COR-L47 (cell line): ENCODE results near the gene PRIMPOL.
"Not testable (repeated sequence)": the region's sequence is repeated elsewhere in the genome, so short reads cannot be mapped to it uniquely, and the experiment has no call there.

Experiments used
- DNase-seq: peaks from one replicate; lab custom pipeline; 2025; lab: John Stamatoyannopoulos, UW

The PRIMPOL gene

DNA sequence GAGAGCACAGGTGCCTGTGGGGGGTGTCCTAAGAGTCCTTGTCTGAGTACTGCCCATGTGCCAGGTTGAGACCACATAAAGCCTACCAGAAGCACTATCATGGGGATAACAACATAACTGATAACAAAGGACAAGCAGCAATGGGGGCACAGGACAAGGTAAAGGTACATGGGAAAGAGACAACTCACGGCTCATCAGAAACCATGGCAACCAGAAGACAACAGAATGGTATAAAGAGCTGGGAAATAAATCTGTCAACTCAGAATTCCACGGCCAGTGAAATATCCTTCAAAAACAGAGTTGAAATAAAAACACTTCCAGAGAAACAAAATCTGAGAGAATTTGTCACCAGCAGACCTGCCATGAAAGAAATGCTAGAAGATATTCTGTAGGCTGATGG is 64.3 kb downstream of the PRIMPOL start:
- DNase-seq: no peak

GRCh38 chr4:184715526-184715925 is 66.0 kb downstream of the PRIMPOL start:
- no peak for DNase-seq

DNA sequence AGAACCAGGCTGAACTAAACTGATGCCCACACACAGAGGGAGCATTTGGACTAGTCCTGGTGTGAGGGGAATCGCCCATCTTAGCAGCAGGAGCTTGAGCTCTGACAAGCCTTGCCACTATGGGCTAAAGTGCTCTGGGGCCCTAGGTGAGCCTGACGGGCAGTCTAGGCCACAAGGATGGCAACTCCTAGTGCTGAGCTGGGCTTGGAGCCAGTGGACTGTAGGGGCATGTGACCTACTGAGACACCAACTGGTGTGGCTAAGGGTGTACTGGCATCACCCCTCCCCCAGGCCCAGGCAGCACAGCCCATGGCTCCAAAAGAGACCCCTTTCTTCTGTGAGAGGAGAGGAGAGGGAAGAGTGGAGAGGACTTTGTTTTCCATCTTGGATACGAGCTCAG is 69.9 kb downstream of the PRIMPOL start:
- DNase-seq: no peak

GRCh38 chr4:184721254-184721653 is 71.7 kb downstream of the PRIMPOL start:
- DNase-seq: no peak

GRCh38 chr4:184722798-184723197 is 73.3 kb downstream of the PRIMPOL start:
- no peak for DNase-seq

DNA sequence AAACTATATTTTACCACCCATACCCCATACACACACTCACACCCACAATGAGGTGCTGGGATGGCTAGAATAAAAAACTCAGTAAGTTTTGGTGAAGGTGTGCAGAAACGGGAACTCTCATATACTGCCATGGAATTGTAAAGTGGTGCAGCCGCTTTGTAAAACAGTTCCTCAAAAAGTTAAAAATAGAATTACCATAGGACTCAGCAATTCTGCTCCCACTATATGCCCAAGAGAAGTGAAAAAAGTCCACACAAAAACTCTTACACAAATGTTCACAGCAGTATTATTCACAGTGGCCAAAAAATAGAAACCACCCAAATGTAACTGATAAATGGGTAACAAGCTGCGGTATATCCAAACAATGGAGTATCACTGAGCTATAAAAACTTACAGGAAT is 77.9 kb downstream of the PRIMPOL start:
- no peak for DNase-seq

DNA sequence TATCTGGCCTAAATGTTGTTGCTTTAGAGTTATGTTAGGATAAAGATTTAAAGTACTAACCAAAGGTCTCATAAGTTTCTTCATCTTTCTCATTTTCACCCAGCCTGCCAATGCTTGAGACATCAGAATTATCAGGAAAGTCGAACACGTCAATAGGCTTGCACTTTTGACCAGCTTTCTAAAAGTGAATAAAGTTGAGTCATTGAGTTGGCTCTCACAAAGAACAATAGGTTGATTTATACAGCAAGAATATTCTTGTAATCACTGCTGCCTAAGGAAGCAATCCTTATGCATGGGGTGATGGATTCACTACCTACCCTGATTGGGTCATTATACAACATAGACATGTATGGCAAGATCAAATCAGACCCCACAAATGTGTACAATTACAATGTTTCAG is 79.3 kb downstream of the PRIMPOL start:
- DNase-seq: no peak

- DNase-seq: no peak
These were observed 80.4 kb downstream of the PRIMPOL start for GRCh38 chr4:184729946-184730345.

DNA sequence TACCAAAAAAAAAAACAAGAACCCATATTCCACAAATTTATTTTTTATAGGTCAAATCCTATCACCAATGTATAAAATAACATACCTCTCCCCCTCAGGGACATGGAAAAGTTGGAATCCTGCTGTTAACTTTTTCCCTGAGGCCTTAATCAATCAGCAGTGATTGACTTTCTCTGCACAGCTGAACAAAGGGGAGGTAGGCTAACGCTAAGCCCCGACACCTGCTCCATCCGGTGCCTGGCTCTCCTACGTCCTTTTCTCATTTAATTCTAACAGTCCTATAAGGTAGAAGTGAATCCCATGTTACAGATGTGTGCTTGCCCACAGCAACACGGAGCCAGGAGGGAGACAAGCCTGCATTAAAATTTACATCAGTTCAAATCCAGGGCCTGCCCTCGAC is 81.5 kb downstream of the PRIMPOL start:
- no peak for DNase-seq

DNA sequence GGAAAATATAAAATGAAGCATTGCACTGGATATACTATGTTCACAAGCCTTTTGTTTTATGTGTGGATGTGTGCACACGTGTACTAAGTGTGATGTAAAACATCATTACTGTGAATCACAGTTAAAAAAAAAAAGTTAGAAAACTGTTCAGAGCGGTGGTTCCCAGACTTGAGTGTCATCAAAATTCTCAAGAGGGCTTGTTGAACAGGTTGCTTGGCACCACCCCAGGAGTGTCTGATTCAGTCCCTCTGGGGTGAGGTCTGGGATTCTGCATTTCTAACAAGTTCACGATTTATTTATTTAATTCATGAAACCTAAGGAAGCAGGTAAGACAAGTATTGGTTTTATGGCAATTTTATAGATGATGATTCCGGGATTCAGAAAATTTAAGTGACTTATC is 82.6 kb downstream of the PRIMPOL start:
- no peak for DNase-seq

DNA sequence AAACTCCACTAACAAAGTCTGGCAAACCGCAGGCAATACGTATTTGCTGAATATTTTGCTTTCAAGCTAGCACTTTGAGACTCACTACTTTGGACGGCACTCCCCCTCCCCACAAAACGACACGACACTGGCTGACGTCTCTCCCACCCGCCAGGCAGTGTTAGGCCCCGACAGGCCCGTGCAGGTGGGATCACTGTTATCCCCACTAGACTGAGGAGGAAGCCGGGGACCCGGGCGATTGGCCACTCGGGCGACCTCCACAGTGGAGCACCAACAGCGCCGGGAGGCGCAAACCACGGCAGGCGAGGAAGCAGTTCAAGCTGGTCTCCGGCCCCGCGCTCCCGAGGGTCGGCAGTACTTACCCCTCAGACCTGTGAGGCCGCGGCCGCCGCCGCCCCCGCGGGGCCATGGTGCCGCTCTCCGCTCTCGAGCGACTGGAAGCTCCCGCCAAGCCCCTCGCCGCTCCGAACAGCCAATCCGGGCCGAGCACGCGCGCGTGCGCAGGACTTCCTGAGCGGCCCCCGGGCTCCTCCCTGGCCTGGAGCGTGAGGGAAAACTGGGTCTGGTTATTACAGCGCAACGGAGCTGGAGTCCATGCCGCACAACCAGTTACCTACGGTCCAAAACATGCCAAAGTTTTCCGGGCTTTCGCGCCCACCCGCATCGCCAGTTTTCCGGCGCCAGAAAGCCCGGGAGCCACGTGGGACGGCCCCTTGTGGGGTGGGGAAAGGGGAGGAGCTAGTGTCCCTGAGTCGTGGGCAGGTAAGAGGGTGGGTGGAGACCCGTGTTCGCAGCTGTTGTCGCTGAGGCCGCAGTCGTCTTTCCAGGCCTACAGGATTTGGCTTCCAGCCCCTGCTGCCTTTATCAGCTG is 84.4 kb downstream of the PRIMPOL start, which contains the start of gene CENPU:
TSS of gene CENPU (minus strand) at position 443 of the 871 bp plus-strand sequence. CDS start at position 409, 34 bp downstream.
- peak; percentile 99 for DNase-seq

DNA sequence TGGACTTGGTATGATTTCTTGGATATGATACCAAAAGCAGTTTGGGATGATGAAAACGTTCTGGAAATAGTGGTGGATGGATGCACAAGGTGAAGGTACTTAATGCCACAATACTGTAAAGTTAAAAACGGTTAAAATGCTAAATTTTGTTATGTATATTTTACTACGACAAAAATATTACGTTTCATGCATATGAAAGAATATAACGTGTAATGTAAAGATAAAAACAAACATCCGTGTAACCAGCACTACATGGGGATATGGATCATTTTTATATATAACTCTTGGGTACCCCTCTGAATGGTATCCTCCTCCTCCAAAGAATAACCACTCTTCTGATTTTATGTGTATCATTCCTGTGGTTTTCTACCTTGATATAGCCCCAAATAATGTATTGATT is 85.2 kb downstream of the PRIMPOL start:
- DNase-seq: no peak

DNA sequence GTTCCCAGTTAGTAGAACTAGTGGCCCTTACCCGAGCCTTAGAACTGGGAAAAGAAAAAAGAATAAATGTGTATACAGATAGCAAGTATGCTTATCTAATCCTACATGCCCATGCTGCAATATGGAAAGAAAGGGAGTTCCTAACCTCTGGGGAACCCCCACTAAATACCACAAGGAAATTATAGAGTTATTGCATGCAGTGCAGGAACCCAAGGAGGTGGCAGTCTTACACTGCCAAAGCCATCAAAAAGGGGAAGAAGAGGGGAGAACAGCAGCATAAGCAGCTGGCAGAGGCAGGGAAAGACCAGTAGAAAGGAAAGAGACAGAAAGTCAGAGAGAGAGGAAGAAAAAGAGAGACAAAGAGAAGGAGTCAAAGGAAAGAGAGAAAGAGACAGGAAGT is 90.0 kb downstream of the PRIMPOL start:
- DNase-seq: not testable (repeated sequence)

DNA sequence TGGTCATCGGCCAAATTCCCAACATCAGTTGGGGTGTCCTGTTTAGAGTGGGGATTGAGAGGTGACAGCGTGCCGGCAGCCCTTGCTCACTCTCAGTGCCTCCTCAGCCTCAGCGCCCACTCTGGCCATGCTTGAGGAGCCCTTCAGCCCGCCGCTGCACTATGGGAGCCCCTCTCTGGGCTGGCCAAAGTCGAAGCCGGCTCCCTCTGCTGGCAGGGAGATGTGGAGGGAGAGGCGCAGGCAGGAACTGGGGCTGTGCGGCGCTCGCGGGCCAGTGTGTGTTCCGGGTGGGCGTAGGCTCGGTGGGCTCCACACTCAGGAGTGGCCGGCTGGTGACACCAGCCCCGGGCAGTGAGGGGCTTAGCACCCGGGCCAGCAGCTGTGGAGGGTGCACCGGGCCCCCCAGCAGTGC is 91.4 kb downstream of the PRIMPOL start:
- no peak for DNase-seq

DNA sequence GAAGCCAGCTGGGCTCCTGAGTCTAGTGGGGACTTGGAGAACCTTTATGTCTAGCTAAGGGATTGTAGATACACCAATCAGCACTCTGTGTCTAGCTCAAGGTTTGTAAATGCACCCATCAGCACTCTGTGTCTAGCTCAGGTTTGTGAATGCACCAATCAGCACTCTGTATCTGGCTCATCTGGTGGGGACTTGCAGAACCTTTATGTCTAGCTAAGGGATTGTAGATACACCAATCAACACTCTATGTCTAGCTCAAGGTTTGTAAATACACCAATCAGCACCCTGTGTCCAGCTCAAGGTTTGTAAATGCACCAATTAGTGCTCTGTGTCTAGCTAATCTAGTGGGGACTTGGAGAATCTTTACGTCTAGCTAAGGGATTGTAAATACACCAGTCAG is 92.1 kb downstream of the PRIMPOL start:
- DNase-seq: not testable (repeated sequence)

DNA sequence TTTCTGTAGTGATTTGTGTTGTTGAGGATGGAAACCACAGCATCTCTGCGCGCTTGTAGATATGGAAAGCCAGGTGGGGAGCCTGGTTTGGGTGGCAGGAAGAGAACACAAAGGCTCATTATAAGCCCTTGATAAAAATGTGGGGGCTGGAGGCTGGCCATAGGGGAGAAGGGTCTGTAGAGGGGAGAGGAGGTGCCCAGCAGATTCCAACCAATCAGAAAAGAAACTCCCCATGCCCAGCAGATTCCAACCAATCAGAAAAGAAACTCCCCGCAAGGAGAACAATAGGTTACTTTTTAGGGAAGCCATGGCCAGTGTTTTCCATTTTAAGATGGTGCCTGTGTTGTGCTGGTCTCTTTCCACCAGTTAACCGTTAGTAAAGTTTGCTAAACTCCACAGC is 94.1 kb downstream of the PRIMPOL start:
- no peak for DNase-seq

GRCh38 chr4:184744236-184744635 is 94.7 kb downstream of the PRIMPOL start:
- DNase-seq: no peak
